Ovary (tissue), 9 donors: ENCODE measurements around the gene SLC38A1. TPM values are rescaled to one million over a fixed set of nuclear protein-coding genes. Genes with fewer than 3 reads are reported as not detected.

ENCODE experiments used
- DNase-seq, 5 donors: peaks; one replicate each; pipeline ENCODE4 v3.0.0-alpha.2; 2019 to 2020
- H3K27ac ChIP-seq, 2 donors: fragments of 200-600 bp; one replicate each; pipeline versions ENCODE4 v1.5.1 to v1.8.0; 2019 to 2022
- H3K27me3 ChIP-seq: fragments of 200-600 bp; one replicate; pipeline ENCODE4 v1.8.0; 2022
- H3K36me3 ChIP-seq: fragments of 200-600 bp; sonication (generic); one replicate; pipeline ENCODE4 v1.5.1; 2019
- H3K4me1 ChIP-seq: one replicate; pipeline ENCODE4 v1.8.1; 2013; ENCODE audit warnings: mild to moderate bottlenecking, moderate library complexity; ENCODE audit not compliant: insufficient read depth
- H3K4me3 ChIP-seq: fragments of 200-600 bp; sonication (generic); one replicate; pipeline ENCODE4 v1.5.1; 2017
- H3K9me3 ChIP-seq, 2 donors: fragments of 200-600 bp in 1 of 2; sonication (generic) in 1 of 2; one replicate each; pipeline versions ENCODE4 v1.5.1 to v1.8.1; 2013 to 2019; ENCODE audit warnings: mild to moderate bottlenecking in 1 of 2, moderate library complexity in 1 of 2
- EP300 ChIP-seq: sonication (generic); formaldehyde crosslinking; IDR thresholded peaks from one replicate; pipeline ENCODE4 v1.6.1; 2017; ENCODE audit warnings: antibody characterized with exemption
- POLR2A ChIP-seq: fragments of 450-650 bp; IDR thresholded peaks from one replicate; pipeline ENCODE4 v1.6.1; 2017; ENCODE audit warnings: antibody characterized with exemption, mild to moderate bottlenecking, moderate library complexity
- WGBS, 3 donors: extraction: QIAGEN DNeasy Blood & Tissue Kit in 1 of 3; methylation state at CpG; one replicate each; pipeline versions ENCODE4 v1.1.5 to v1.1.7; 2013 to 2017; 5-methylcytosine and 5-hydroxymethylcytosine counted together
- intact Hi-C, 4 donors: fragments of 100-400 bp; cut with DNase I; formaldehyde crosslinking; loops; one replicate each; pipeline versions ENCODE4 v1.11.0 to v1.15.1; 2022 to 2023
- polyA plus RNA-seq, 2 donors: library from polyadenylated mRNA; stranded (reverse); fragments of 200-250 nt in 1 of 2; fragments of 350-450 nt in 1 of 2; fragmentation: Illumina TruSeq in 1 of 2; extraction: RNeasy Lipid Tissue Mini Kit (QIAGEN cat#74804) in 1 of 2; gene quantifications; one replicate each; pipeline ENCODE4 v1.2.3, GENCODE V29; 2013 to 2014
- total RNA-seq, 7 donors: library from RNA; depleted of rRNA in 2 of 7; stranded (reverse); fragments of >200 nt in 2 of 7; fragmentation: NEBNext Ultra II Directional in 3 of 7; extraction: Animal tissue kit (Norgen Biotek cat#: 25700) in 3 of 7; gene quantifications; one replicate each; pipeline versions ENCODE4 v1.1.0 to v1.2.4, GENCODE V29; 2016 to 2023
- TF ChIP-seq, protein P1 (sequence below), 3 donors: fragments of 450-650 bp in 2 of 3; fragments of 200-600 bp in 1 of 3; IDR thresholded peaks; one replicate each; pipeline versions ENCODE4 v1.5.1 to v1.8.0; 2016 to 2022; ENCODE audit warnings: antibody characterized with exemption in 3 of 3, mild to moderate bottlenecking in 1 of 3
- donor health status: DM: no; HTN: no; CAD: no; lungs with moderate emphysema.
- donor health status: DM: no; HTN: no; CAD: no.
- donor health status: Bipolar disorder and iron deficiency.
- donor health status: DM: yes; HTN: yes; CAD: no.
- donor health status: DM: no; HTN: no; CAD: no.
- donor health status: DM: yes; HTN: yes; CAD: no.

SLC38A1 gene
- total and polyA plus RNA-seq, 9 donors: 4.6 to 86.3 (median 27.9) TPM

DNA sequence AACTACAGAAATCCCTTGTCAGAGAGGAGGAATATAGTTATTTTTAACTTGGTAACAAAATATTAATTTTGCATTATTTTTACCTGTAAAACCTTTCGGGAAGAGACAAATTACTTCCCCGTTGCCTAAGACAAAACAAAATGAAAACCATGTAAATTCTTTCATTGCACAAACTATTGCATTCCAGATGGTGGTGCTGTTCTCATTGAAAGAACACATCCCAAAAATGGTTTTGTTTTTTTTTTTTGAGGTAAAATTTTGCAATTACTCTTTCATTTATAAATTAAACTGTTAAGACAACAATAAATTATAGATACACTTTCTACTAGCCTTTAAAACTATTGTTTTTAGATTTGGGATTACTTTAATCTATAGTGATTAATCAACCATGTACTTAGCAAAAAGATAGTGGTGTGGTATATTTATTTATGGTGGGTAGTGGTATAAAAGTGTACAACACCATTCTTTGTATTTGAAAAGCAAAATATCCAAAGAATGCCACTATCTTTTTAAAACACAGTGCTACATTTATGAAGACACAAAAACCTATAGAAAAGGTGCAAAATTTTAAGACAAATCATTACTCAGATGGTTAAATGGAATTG is 115.5 kb downstream of the SLC38A1 start:
- no peak for TF ChIP-seq EP300
- TF ChIP-seq, protein P1, sequence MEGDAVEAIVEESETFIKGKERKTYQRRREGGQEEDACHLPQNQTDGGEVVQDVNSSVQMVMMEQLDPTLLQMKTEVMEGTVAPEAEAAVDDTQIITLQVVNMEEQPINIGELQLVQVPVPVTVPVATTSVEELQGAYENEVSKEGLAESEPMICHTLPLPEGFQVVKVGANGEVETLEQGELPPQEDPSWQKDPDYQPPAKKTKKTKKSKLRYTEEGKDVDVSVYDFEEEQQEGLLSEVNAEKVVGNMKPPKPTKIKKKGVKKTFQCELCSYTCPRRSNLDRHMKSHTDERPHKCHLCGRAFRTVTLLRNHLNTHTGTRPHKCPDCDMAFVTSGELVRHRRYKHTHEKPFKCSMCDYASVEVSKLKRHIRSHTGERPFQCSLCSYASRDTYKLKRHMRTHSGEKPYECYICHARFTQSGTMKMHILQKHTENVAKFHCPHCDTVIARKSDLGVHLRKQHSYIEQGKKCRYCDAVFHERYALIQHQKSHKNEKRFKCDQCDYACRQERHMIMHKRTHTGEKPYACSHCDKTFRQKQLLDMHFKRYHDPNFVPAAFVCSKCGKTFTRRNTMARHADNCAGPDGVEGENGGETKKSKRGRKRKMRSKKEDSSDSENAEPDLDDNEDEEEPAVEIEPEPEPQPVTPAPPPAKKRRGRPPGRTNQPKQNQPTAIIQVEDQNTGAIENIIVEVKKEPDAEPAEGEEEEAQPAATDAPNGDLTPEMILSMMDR (IDR thresholded peaks at IDR 0.05): peak; percentile 21 to 44 (median 30)
- TF ChIP-seq POLR2A: no peak
- Histone ChIP-seq H3K9me3 (no peaks in the 10 kb centered on the region), H3K27me3 (no peaks in the 10 kb centered on the region), H3K4me1 (peaks cover 1% of the 10 kb centered on the region), H3K36me3 (no peaks in the 10 kb centered on the region), H3K27ac (no peak overlapping the region), H3K4me3 (no peak overlapping the region)
- 2 to 13% (median 9%) methylated on average over 2 of the region's 2 CpGs for WGBS, 3 donors
- no peak for DNase-seq
- intact Hi-C loops: loop anchor here in 2 of 4 donors (5.0 to 10.0 kb wide), 2 partner anchors 221 to 509 kb away; partner anchors contain the start of gene SLC38A2 (in 1 of the 2)

DNA sequence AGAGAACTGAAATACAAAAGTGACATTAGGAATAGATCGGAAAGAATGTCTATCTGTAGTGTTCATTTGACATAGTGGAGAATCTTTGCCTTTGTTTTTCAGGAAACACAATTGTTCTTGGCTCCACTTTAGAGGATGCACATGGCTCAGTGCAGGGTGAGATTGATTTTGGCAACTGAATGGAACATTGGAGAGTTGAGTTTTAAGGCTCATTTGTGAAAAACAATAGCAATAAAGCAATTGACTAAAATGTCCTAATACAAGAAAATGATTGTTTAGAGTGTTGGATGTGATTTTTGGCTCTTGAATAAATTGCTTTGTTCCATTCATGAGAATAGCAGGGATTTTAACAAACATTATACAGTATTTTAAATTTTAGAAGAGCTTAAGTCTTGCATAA is 116.4 kb downstream of the SLC38A1 start:
- 74 to 81% (median 78%) methylated on average over 1 of the region's 1 CpG for WGBS, 3 donors
- Histone ChIP-seq H3K9me3 (no peaks in the 10 kb centered on the region), H3K36me3 (no peaks in the 10 kb centered on the region), H3K27me3 (no peaks in the 10 kb centered on the region), H3K27ac (no peak overlapping the region), H3K4me1 (peaks cover under 1% of the 10 kb centered on the region), H3K4me3 (no peak overlapping the region)
- intact Hi-C loops: loop anchor here in 2 of 4 donors (5.0 to 10.0 kb wide), 2 partner anchors 222 to 510 kb away; partner anchors contain the start of gene SLC38A2 (in 1 of the 2)
- no peak for TF ChIP-seq EP300
- TF ChIP-seq, protein P1 (IDR thresholded peaks at IDR 0.05): no peak
- no peak for TF ChIP-seq POLR2A
- no peak for DNase-seq

DNA sequence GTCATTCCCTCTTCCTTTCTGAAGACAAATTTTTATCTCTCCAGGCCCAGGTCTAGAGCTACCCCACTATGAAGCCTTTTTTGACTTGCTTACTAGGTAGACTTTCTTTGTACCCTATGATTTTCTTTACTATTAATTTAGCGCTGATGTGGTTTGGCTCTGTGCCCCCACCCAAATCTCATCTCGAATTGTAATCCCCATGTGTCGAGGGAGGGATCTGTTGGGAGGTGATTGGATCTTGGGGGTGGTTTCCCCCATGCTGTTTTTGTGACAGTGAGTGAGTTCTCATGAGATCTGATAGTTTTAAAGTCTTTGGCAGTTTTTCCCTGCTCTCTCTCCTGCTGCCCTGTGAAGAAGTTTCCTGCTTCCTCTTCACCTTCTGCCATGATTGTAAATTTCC is 118.1 kb downstream of the SLC38A1 start:
- TF ChIP-seq POLR2A (no peak), EP300 (no peak)
- TF ChIP-seq, protein P1 (IDR thresholded peaks at IDR 0.05): no peak
- H3K27me3 ChIP-seq: no peaks in the 10 kb centered on the region
- no peaks in the 10 kb centered on the region for H3K36me3 ChIP-seq
- intact Hi-C loops: loop anchor here in 2 of 4 donors (5.0 to 10.0 kb wide), 2 partner anchors 224 to 512 kb away; partner anchors contain the start of gene SLC38A2 (in 1 of the 2)
- H3K4me3 ChIP-seq: no peak overlapping the region
- no peaks in the 10 kb centered on the region for H3K9me3 ChIP-seq
- 80 to 83% (median 81%) methylated on average over 3 of the region's 3 CpGs for WGBS, 3 donors
- no peak for DNase-seq
- H3K4me1 ChIP-seq: no peaks in the 10 kb centered on the region
- no peak overlapping the region for H3K27ac ChIP-seq

DNA sequence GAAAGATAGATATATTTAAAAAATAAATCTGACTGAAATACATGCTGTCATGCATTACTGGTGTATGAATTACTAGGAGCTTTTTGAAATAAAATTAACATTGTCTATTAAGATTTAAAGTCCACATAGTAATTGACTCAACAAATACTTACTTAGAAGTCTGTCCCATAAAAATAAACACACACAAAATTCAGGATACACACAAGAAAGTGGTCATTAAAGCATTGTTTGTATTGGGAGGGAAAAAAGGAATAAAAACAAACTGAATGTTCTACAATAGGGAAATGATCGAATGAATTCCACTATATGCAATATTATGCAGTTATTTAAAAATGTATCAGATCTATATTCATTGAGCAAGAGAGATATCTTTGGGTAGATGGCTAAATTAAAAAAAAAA is 118.9 kb downstream of the SLC38A1 start:
- intact Hi-C loops: loop anchor here in 3 of 4 donors (5.0 to 10.0 kb wide), 3 partner anchors 225 to 515 kb away; partner anchors contain the start of gene SLC38A2 (in 1 of the 3)
- no peak for TF ChIP-seq POLR2A
- TF ChIP-seq EP300: no peak
- TF ChIP-seq, protein P1 (IDR thresholded peaks at IDR 0.05): no peak
- no peak overlapping the region for H3K4me3 ChIP-seq

More for the DNA sequence above, 118.9 kb downstream of the SLC38A1 start:
- Histone ChIP-seq H3K36me3 (no peaks in the 10 kb centered on the region), H3K27me3 (no peaks in the 10 kb centered on the region), H3K9me3 (no peaks in the 10 kb centered on the region), H3K4me1 (no peaks in the 10 kb centered on the region), H3K27ac (no peak overlapping the region)
- DNase-seq: no peak
- 92 to 100% (median 94%) methylated on average over 1 of the region's 1 CpG for WGBS, 3 donors
